Esophagus muscularis mucosa (tissue), 4 donors: Measurements from ENCODE around the gene CLINT1.

Experiments
- CTCF ChIP-seq, 3 experiments: fragments of 200-600 bp in 2 of 3; fragments of 450-650 bp in 1 of 3; sonication (generic) in 2 of 3; IDR thresholded peaks; one replicate each; pipeline ENCODE4 v1.5.1; 2017 to 2019; ENCODE audit warnings: antibody characterized with exemption in 3 of 3, mild to moderate bottlenecking in 2 of 3, moderate library complexity in 1 of 3
- EP300 ChIP-seq: sonication (generic); formaldehyde crosslinking; IDR thresholded peaks from one replicate; pipeline ENCODE4 v1.6.1; 2017; ENCODE audit warnings: antibody characterized with exemption
- POLR2A ChIP-seq: fragments of 450-650 bp; IDR thresholded peaks from one replicate; pipeline ENCODE4 v1.6.1; 2017; ENCODE audit warnings: antibody characterized with exemption, moderate library complexity, mild to moderate bottlenecking, low read depth
- POLR2AphosphoS5 ChIP-seq, 2 donors: sonication (generic); formaldehyde crosslinking; IDR thresholded peaks; one replicate each; pipeline ENCODE4 v1.6.1; 2017; ENCODE audit warnings: antibody characterized with exemption in 2 of 2

GRCh38 chr5:157785801-157786200, 73.1 kb downstream of the CLINT1 start:
- TF ChIP-seq POLR2AphosphoS5 (IDR thresholded peaks at IDR 0.05), result no peak
- TF ChIP-seq CTCF (IDR thresholded peaks at IDR 0.05), result no peak
- no peak for TF ChIP-seq POLR2A
- no peak for TF ChIP-seq EP300
